Activated naive CD4-positive, alpha-beta T cell treated with anti-CD3 and anti-CD28 coated beads, Interleukin-2, amount 50 U/mL, for 72 hours (primary cell): Measurements from ENCODE around the gene ITGB7. TPM values are rescaled to one million over a fixed set of nuclear protein-coding genes. Genes with fewer than 3 reads are reported as not detected.
"Not testable (repeated sequence)": the region's sequence is repeated elsewhere in the genome, so short reads cannot be mapped to it uniquely, and the experiment has no call there.

Source experiments
- ATAC-seq, 2 donors: fragments of 150-1000 bp; cut with Tn5 transposase; 2 replicates each; pipeline ENCODE4 v1.10.0; 2021; ENCODE audit warnings: mild to moderate bottlenecking in 2 of 2, moderate library complexity in 2 of 2
- DNase-seq, 2 donors: peaks; one replicate each; pipeline ENCODE4 v3.0.0; 2021 to 2022; ENCODE audit warnings: low spot score in 2 of 2
- H3K27ac Mint-ChIP-seq, 2 donors: one replicate each; pipeline ENCODE4 v1.8.0; 2022; ENCODE audit warnings: mild to moderate bottlenecking in 2 of 2, mixed read lengths in 2 of 2
- H3K36me3 Mint-ChIP-seq, 2 donors: one replicate each; pipeline ENCODE4 v1.8.0; 2022; ENCODE audit warnings: mixed read lengths in 2 of 2
- H3K9me3 Mint-ChIP-seq, 2 donors: one replicate each; pipeline ENCODE4 v1.8.0; 2022; ENCODE audit warnings: mixed read lengths in 2 of 2
- total RNA-seq, 2 donors: library from RNA; stranded (reverse); gene quantifications; one replicate each; pipeline ENCODE4 v1.2.3, GENCODE V29; 2022

The ITGB7 gene
- total RNA-seq, 2 donors from 2014 or later = 71.4 to 76.3 TPM

DNA sequence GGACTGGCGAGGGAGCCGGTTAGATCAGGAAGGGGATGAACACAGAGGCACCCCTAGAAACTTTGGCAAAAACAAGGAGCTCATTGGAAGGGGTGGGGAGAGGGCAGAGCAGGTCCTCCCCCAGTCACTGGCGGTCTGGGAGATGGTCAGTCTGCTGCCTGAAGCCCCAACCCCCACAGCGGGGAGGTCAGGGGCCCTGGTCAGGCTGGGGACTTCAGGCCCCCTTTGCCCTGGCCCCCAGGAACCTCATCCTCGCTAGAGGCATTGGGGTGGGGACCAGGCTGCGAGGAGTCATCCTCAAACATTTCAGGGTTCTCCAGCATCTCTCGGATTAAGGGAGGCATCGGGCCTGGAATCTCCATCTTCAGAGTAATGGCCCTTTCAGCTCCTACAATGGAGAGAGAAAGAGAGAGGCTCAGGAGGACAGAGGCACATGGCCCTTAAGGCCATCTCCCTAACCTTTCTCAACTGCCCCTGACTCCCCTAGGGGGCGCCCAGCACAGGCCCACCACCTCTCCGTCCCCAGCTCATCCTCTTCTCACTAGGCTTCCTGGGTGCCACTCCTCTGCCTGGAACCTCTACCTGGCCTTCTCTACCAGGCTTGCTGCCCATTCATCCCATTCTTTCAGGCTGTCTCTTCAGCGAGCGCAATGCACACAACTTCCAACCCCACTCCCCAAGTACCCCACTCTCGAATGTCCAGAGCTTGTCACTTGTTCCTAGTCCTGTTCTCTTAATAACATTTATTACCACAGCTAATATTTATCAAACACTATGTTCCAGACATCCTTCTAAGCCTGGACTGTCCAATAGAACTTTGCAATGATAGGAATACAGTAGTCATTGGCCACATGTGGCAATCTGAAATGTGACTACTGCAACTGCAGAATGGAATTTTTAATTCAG, 4.7 kb upstream of the ITGB7 start:
- no peak for ATAC-seq
- H3K36me3 Mint-ChIP-seq = peaks cover 0 to 12% of the 10 kb centered on the region in 2 donors
- DNase-seq = no peak
- no peaks in the 10 kb centered on the region for H3K9me3 Mint-ChIP-seq
- H3K27ac Mint-ChIP-seq = peak overlapping the region in 1 of 2 donors; percentile 45

DNA sequence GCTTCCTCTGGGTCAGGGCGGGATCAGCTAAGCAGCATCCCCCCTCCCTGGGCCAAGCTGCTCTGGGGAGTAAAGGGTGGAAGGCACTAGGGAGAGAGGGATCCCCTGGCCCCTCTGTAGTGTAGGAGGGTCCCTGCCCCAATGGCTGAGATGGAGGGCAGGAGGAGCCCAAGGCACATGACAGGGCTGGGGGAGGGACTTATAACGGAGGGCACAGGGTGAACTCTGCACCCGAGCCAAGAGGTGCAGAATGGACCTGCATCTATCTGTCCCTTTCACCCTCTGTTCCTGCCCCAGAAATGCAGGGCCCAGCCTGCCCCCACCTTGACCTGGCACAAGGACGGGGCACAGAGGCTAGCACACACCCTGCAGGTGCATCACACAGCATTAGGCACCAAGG, 3.8 kb upstream of the ITGB7 start:
- no peak for ATAC-seq
- peaks cover 0 to 12% of the 10 kb centered on the region in 2 donors for H3K36me3 Mint-ChIP-seq
- DNase-seq = no peak
- no peaks in the 10 kb centered on the region for H3K9me3 Mint-ChIP-seq
- no peak overlapping the region for H3K27ac Mint-ChIP-seq

DNA sequence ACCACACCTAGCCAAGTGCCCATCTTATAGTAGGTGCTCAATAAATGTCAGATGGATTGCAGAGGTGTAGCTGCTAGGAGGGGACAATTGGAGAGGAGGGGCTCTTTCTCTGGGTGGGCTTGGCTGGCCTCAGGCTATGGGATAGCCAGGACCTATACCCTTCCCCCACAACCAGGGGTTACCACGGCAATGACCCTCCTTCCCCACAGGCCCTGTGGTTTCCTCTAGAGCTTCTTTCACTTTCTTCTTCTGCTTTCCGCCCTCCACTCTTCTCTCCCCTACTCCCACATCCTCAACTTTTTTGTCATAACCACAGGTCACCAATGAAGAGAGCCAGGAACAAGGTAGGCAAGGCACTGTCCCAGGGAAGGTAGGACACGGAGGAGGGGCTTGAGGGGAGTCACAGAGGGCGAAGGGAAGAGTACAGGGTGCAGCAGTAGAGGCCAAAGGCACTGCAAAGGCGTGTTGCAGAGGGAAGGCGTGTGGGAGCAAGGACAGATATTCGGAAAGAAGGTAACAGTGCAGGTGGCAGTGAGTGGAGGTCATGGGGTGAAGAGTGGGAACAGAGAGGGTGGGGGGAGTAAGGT, 1.9 kb upstream of the ITGB7 start:
- Mint-ChIP-seq H3K9me3 (no peaks in the 10 kb centered on the region), H3K27ac (peak overlapping the region; percentile 26 to 58), H3K36me3 (peaks cover 0 to 12% of the 10 kb centered on the region in 2 donors)
- DNase-seq = no peak
- ATAC-seq = peak; percentile 19 to 33

DNA sequence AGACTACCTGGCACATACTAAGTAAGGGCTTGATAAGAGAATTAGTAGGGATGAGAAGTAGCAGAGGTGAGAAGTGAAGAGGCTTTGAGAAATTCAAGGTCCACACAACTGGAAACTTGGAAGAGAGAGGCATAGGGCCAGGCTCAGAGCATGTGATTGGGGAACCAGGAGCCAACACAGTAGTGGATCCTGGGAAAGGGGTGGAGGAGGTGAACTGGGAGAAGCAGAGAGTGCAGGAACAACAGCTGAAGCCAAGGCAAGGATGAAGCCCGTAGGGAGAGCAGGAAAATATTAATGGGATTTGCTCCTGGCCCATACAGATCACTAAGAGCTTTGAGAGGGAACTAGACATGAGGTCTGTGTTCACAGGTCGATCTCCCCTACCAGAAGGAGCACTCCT, 1.4 kb upstream of the ITGB7 start:
- no peak for ATAC-seq
- peaks cover 0 to 8% of the 10 kb centered on the region in 2 donors for H3K36me3 Mint-ChIP-seq

DNA sequence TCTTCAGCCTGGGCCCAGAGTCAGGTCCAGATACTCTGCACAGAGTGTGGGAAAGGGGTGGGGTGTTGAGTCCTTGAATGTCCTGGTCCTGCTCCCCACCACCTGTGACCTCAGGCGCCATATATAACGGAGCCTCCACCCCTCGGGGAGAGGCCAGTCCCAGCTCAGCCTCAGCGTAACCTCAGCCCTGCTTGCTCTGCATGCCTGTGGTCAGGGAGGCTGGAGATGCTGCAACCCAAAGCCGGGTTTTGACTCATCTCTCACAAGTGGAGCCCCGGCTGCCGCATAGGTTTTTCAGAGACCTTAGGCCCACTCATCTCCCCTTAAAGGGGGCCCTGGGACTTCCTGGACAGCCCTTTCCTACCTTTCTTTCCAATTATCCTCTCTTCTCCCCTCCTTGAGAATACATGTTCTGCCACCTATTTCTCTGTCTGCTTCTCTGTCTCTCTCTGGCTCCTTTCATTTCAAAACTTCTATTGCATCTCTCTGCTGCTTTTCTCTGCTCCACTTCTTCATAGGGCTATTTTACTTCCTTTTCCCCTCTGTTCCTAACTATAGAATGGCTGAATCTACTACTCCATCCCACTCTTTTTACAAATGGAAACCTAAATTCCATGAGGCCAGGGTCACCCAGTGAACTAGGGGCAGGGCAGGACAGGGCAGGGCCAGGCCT, 1.2 kb downstream of the ITGB7 start:
- Mint-ChIP-seq H3K36me3 (peaks cover 3 to 11% of the 10 kb centered on the region in 2 donors), H3K9me3 (no peaks in the 10 kb centered on the region), H3K27ac (peak overlapping the region; percentile 84 to 86)
- ATAC-seq (peak; percentile 86 to 91), DNase-seq (peak; percentile 76 to 89)

More for the DNA sequence above, 1.4 kb upstream of the ITGB7 start:
- no peak for DNase-seq
- Mint-ChIP-seq H3K9me3 (no peaks in the 10 kb centered on the region), H3K27ac (peak overlapping the region; percentile 26 to 58)

DNA sequence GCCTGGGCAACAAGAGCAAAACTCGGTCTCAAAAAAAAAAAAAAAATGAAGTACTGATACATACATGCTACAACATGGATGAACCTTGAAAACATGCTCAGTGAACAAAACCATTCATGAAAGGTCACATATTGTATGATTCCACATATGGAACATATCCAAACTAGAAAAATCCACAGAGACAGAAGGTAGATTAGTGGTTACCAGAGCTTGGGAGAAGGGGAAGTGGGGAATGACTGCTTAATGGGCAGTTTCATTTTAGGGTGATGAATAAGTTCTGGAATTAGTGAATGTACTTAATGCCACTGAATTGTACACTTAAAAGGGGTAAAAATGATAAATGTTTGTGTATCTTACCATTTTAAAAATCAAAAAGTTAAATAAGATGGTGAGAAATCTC, 2.7 kb downstream of the ITGB7 start:
- no peaks in the 10 kb centered on the region for H3K9me3 Mint-ChIP-seq
- H3K27ac Mint-ChIP-seq = no peak overlapping the region
- H3K36me3 Mint-ChIP-seq = peaks cover 5 to 18% of the 10 kb centered on the region in 2 donors
- ATAC-seq = no peak
- no peak for DNase-seq

DNA sequence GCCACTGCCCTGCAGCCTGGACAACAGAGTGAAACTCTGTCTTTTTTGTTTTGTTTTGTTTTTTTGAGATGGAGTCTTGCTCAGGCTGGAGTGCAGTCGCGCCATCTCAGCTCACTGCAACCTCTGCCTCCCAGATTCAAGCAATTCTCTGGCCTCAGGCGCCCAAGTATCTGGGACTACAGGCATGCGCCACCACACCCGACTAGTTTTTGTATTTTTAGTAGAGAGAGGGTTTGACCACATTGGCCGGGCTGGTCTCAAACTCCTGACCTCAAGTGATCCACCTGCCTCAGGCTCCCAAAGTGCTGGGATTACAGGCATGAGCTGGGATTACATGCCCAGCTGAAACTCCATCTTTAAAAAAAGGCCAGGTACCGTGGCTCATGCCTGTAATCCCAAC, 4.7 kb downstream of the ITGB7 start:
- H3K9me3 Mint-ChIP-seq = not testable (repeated sequence)
- H3K36me3 Mint-ChIP-seq = peaks cover 5 to 18% of the 10 kb centered on the region in 2 donors

DNA sequence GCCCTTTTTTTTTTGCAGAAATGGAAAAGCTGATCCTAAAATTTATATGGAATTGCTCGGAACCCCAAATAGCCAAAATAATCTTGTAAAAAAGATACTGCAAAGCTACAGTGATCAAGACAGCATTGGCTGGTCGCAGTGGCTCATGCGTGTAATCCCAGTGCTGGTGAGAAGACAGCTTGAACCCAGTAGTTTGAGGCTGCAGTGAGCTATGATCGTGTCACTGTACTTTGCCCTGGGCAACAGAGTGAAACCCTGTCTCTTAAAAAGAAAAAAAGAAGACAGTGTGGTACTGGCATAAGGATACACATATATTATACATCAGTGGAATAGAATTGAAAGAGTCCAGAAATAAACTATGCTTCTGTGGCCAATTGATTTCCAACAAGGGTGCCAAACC, 5.4 kb downstream of the ITGB7 start:
- ATAC-seq (no peak), DNase-seq (no peak)
- Mint-ChIP-seq H3K27ac (no peak overlapping the region), H3K36me3 (peaks cover 5 to 18% of the 10 kb centered on the region in 2 donors), H3K9me3 (no peaks in the 10 kb centered on the region)

More for the DNA sequence above, 4.7 kb downstream of the ITGB7 start:
- ATAC-seq, DNase-seq, H3K27ac Mint-ChIP-seq: not testable (repeated sequence)

DNA sequence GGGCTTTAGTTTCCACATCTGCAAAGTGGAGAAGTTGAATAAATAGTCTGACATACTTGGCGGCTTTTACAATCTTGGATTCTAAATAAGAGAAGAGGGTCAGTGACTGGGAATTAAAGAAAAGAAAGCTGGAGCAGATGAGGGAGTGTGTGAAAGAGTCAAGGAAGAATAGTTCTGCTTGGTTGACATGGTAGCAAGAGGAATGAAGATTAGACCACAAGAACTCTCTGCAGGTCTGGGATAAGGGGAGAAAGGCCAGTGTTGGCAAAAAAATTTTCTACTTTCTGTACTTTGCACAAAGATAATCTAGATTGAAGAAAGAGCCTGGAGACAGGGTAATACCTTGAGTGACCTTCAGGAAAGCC, 5.9 kb downstream of the ITGB7 start:
- Mint-ChIP-seq H3K9me3 (no peaks in the 10 kb centered on the region), H3K27ac (peak overlapping the region; percentile 75 to 90), H3K36me3 (peaks cover 5 to 18% of the 10 kb centered on the region in 2 donors)
- DNase-seq (no peak), ATAC-seq (no peak)

DNA sequence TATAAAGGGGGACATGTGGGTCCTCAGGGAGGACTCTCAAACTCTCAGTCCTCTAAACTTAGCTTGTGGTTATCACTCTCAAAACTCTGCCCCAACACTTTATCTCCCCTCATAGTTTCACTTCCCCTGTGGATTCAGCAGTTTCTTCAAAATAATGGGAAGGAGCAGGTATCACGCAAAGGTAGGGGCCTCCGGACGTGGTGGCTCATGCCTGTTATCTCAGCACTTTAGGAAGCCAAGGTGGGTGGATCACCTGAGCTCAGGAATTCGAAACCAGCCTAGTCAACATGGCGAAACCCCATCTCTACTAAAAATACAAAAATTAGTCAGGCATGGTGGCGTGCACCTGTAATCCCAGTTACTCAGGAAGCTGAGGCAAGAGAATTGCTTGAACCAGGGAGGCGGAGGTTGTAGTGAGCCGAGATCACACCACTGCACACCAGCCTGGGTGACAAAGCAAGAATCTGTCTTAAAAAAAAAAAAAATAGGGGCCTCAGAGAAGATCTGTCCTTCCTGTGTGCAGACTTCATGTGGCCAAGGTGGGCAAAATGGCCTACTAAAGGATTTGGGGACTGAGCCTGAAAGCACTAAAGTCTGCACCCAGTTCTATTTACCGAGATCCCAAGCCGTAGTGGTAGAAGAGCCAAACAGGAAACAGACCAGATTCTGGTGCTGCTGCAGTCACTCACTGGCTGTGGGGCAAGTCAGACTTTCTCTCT, 6.4 kb downstream of the ITGB7 start:
- no peaks in the 10 kb centered on the region for H3K9me3 Mint-ChIP-seq
- peaks cover 5 to 18% of the 10 kb centered on the region in 2 donors for H3K36me3 Mint-ChIP-seq
- DNase-seq (peak; percentile 43 to 75), ATAC-seq (peak; percentile 58 to 60)
- H3K27ac Mint-ChIP-seq = peak overlapping the region; percentile 75 to 90

DNA sequence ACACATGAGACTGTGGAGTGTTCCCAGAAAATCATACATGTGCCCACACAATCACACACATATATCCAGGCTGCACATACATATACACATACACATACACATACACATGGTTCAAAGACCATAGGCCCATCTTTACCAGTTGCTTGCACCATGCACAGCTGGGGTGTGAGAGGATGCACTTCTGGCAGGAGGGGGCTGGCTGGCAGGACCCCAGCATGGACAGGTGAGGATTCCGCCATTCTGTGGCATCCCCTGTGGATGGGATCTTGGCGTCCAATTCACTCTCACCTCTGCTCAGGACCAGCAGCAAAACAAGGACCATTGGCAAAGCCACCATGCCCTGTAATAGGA, 7.0 kb downstream of the ITGB7 start:
- no peaks in the 10 kb centered on the region for H3K9me3 Mint-ChIP-seq
- H3K36me3 Mint-ChIP-seq = peaks cover 5 to 18% of the 10 kb centered on the region in 2 donors
- DNase-seq = no peak
- ATAC-seq = peak in 1 of 2 donors; percentile 5
- peak overlapping the region in 1 of 2 donors; percentile 75 for H3K27ac Mint-ChIP-seq

DNA sequence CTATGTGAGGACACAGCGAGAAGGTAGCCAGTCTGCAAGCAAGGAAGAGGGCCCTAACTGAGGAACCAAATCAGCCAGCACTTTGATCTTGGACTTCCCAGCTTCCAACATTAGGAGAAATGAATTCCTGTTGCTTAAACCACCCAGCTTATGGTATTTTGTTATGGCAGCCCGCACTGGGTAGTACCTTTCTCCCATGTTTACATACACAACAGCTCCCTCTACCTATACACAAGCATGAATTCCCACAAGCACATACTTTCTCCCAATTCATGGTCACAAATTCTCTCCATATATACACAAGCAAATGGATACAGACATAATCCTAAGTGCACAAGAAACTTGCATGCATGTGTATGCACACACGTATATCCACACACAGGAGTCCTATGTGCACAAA, 7.4 kb downstream of the ITGB7 start:
- ATAC-seq (no peak), DNase-seq (no peak)
- H3K9me3 Mint-ChIP-seq = no peaks in the 10 kb centered on the region
- peaks cover 5 to 18% of the 10 kb centered on the region in 2 donors for H3K36me3 Mint-ChIP-seq
- no peak overlapping the region for H3K27ac Mint-ChIP-seq

DNA sequence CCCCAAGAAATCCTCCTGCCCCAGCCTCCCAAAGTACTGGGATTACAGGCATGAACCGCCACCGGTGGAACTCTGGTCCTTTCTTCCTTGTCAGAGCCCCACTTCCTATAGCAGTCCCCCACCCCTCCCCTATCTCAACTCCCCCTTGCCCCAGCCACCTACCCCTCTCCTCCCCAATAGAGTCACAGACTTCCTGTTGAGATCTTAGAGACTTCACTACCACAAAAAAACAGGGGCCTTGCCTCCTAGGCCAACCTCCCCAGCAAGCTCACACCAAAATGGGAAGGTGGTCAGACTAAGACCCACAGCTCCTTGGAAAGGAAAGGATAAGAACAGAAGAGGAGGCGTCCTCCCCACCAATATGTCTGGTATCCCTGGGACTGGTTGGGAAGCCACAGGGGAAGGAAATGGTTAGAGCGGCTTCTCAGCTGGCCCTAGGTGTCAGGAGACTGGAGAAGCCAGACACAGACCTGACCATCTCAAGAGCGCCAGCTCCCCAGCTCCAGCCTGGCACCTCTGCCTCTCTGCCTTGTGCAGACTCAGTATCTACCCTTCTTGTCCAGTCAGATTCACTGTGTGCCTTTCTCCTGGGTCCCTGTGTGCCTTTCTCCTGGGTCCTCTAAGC, 8.5 kb downstream of the ITGB7 start:
- H3K36me3 Mint-ChIP-seq = peaks cover 5 to 18% of the 10 kb centered on the region in 2 donors
- H3K27ac Mint-ChIP-seq = peak overlapping the region; percentile 52 to 87
- H3K9me3 Mint-ChIP-seq = no peaks in the 10 kb centered on the region
- peak; percentile 17 to 24 for ATAC-seq
- peak in 1 of 2 donors; percentile 56 for DNase-seq

DNA sequence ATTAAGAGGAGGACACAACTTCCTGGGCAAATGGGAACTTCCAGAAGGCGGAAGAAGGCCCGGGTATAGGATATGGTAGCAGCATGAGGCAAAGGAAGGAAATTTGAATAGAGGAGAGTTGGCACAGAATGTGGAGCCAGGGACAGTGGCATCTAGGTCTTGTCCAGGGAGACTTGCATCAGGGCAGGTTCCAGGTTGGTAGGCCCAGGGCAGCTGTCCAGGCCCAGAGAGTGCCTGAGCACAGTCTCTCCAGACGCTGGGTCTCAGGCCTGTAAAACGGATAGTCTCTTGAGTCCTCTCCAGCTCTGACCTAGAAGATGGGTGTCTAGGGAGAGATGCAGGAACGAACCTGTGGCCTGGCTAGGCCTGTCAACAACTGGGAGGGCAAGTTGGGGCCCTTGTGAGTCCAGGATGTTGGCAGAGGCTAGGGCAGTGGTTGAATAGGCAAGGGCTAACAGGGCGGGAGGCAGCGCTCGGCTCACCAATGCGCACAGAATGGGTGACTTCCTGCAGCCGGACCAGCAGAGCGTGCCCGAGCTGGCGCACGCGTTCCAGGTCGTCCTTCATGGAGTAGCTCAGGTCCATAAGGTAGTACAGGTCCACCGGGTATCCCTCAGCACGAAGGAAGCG, 9.9 kb downstream of the ITGB7 start:
- no peak for ATAC-seq
- no peak overlapping the region for H3K27ac Mint-ChIP-seq
- no peaks in the 10 kb centered on the region for H3K9me3 Mint-ChIP-seq
- H3K36me3 Mint-ChIP-seq = peaks cover 5 to 12% of the 10 kb centered on the region in 2 donors
- DNase-seq = no peak

DNA sequence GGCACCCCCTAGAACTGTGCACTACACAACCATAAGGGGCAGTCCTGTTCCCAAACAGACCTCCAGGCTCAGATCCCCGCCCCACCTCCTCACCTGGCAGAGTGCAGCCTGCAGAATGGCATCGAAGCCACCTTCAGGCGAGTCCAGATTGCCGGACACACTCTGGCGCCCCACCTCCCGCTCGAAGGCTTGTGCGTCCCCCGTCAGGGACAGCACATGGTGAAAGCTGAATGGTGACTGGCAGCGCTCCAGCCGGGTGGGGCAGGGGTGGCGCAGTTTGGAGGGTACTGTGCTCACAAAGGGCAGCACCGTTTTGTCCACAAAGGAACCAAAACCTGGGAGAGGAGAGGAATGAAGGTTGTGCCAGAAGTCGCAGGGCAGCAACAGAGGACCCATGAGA, 10.6 kb downstream of the ITGB7 start:
- no peak for ATAC-seq
- Mint-ChIP-seq H3K36me3 (peaks cover 5 to 12% of the 10 kb centered on the region in 2 donors), H3K27ac (peak overlapping the region in 1 of 2 donors; percentile 11), H3K9me3 (no peaks in the 10 kb centered on the region)
- DNase-seq = no peak
